Inflammatory macrophage (primary cell): ENCODE results near the gene NF1.
A peak's percentile ranks its signal among the peaks of the same experiment; 100 is the strongest.

ENCODE experiments used
- DNase-seq, 2 donors: peaks; one replicate each; pipeline ENCODE4 v3.0.0-alpha.2; 2020 to 2022

The NF1 gene

DNA sequence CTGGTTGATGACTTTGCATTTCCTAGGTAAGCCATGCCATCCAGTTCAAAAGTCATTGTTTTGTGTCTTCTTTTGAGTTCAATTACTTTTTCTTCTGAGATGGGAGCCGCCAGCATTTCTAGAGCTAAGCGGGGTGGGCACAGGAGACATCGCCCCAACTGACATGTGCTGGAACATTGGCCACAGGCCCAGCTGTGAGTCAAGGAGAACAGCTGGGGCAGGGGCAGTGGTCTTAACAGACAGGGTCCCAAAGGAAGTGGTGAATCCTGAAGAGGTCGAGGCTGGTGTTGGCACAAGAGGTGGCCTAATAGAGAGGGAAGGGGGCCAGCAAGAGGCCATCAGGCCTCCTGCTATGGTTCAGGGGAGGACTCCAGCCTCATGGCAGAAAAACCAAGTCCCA, 313.8 kb downstream of the NF1 start:
- no peak for DNase-seq

DNA sequence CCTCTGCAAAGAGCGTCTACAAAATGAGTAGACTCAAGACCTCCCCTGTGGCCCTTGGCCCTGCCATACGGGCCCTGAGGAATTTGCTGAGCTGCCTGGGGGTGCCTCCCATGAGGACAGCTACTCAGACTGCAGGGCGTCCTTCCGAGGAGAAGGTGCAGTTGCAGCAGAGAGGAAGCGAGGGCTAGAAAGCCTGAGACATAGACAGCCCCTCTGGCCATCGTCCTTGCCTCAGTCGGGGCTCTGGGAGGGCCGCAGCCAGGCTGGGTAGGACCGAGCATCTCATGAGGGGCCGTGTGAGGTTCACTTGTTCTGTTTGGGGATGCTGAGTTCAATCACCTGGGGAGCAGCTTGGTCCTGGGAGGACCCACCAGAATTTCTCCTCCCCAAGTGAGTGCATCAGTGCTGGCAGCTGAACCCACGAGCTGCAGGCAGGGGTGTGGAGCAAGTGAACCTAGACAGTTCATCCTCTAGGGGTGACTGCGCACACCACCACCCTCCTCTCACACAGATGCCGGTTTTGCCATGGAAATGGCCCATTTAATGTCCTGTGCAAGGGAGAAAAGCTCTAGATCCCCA, 317.0 kb downstream of the NF1 start:
- DNase-seq: no peak

GRCh38 chr17:31412511-31412910, 317.7 kb downstream of the NF1 start:
- no peak for DNase-seq

- no peak for DNase-seq
Measured at GRCh38 chr17:31413081-31413799, 318.5 kb downstream of the NF1 start.

GRCh38 chr17:31413874-31414549, 319.2 kb downstream of the NF1 start:
- DNase-seq: peak; percentile 61 to 69

DNA sequence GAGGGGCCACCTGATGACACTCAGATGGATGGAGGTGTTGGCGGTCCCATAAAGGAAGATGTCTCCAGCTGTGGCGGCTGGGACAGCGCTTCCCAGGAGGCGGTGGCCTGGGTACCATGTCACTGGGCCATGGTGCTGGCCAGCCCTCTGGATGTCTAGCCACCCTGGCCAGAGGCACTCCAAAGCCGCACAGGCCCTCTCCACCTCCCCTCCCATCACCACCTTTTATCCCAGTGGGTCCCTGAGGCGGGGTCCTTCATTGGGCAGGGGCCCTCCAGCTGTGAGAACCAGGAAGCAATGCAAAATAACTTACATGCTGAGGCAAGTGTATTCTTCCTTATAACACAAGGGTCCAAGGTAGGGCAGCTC, 319.8 kb downstream of the NF1 start:
- DNase-seq: no peak

- DNase-seq: peak; percentile 81 to 84
Measured at GRCh38 chr17:31415004-31415454, 320.3 kb downstream of the NF1 start.

DNA sequence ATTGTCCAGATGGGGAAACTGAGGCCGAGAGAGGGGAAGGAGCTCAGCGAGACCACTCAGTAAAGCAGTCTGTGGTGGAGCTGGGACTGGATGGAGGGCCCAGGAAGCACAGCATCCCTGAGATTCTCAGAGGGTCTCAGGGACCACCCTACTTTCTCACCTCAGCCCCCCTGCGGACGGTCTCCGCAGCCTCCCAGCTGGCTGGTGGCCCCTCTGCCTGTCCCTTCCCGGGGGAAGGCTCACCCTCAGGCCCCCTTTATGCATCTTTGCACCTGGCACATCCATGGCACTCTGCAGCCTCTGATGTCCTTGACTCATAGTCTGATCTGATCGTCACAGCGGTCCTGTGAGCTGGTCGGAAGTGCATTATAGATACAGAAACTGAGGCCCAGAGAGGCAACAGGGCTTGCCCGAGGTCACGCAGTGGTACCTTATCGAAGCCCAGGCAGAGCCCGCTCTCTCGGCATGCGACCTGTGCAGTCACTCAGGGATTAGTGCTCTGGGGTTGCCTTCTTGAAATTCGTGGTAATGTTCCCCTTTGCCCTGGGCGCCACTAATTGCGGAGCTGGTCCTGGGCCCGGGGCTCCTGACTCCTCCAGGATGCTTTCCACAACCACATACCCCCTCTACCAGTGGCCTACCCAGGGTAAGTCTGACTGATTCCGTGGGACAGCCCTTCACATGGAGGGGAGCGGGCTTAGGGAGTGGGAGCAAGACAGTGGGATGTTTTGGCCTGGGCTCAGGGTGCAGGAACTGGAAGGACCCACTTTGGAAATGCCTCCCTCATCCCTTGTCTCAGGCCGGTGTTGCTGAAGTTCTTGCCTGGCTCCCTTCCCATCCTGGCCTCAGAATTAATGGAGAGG, 321.1 kb downstream of the NF1 start:
- no peak for DNase-seq

DNA sequence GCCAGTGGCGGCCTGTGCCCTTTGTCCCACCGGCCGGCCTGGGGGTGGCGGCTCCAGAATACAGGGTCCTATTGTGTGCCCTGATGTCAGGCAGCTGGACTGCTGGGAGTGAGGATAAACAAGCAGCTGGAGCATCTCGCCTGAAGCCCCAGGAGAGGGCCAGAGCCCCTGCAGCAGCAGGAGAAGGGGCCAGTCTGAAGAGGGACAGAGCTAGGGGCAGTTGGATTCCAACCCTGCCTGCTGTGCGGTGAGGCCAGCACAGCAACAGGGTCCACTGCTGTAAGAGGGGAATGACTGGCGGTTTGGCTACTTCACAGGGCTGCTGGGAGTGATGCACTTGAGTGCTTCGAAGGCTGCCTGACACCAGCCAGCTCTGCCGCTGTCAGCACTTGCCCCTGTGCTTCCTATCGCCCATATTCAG, 321.7 kb downstream of the NF1 start:
- DNase-seq: no peak

GRCh38 chr17:31417051-31417792, 322.4 kb downstream of the NF1 start:
- no peak for DNase-seq

GRCh38 chr17:31418773-31419350, 324.1 kb downstream of the NF1 start:
- DNase-seq: peak; percentile 62 to 67

DNA sequence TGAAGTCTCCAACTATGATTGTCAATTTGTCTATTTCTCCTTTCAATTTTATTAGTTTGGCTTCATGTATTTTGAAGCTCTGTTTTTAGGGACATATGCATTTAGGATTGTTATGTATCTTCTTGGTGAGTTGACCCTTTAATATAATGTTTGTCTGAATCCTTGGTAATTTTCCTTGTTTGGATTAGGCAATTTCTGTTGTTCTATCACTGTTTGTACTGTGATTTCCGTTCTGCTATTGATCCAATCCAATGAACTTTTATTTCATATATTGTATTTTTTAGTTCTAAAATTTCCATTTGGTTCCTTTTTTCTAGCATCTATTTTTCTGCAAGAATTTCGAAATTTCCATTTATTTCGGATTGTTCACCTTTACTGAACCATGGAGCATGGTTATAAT, 327.7 kb downstream of the NF1 start:
- DNase-seq: no peak

DNA sequence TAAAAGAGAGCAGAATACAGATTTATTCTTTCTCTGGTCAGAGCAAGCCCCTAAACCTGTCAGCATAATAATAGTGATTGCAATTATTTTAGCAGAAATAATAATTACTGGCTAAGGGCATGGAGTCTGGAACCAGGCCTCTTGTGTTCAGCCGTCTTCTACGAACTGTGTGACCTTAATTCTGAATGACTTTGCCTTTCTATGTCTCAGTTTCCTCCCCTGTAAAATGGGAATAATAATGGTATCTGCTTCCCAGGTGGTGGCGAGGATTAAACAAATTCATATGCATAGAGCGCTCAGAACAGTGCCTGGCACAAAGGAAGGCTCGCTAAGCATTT, 330.1 kb downstream of the NF1 start:
- no peak for DNase-seq

- no peak for DNase-seq
Measured at GRCh38 chr17:31425282-31426040, 330.7 kb downstream of the NF1 start.
